PC-9 (cell line): ENCODE results near the gene WDR88.

ENCODE experiments used
- CTCF ChIP-seq: fragments of 200-600 bp; sonication (generic); conservative IDR thresholded peaks from 2 replicates; pipeline ENCODE4 v1.6.1; 2017; ENCODE audit warnings: mixed run types, antibody characterized with exemption, mild to moderate bottlenecking, moderate library complexity
- EZH2 ChIP-seq: fragments of 200-600 bp; sonication (generic); IDR thresholded peaks from 2 replicates; pipeline ENCODE4 v1.8.0; 2017; ENCODE audit warnings: antibody characterized with exemption, low read depth

- no peak for TF ChIP-seq CTCF
- TF ChIP-seq EZH2, result no peak
Observed at GRCh38 chr19:33159893-33160292, 28.0 kb downstream of the WDR88 start.
